Neural progenitor cell (in vitro differentiated cells): ENCODE measurements around the gene QSOX2. TPM values are rescaled to one million over a fixed set of nuclear protein-coding genes. Genes with fewer than 3 reads are reported as not detected.

Source experiments
- DNase-seq: peaks from one replicate; pipeline ENCODE4 v3.0.0-alpha.2; 2016; ENCODE audit warnings: low spot score
- H2AFZ ChIP-seq: fragments of 200-600 bp; sonication (generic); replicated peaks from 2 replicates; pipeline ENCODE4 v1.6.1; 2016; ENCODE audit warnings: antibody characterized with exemption
- H3F3A ChIP-seq: fragments of 200-600 bp; sonication (generic); 2 replicates; pipeline ENCODE4 v1.6.1; 2016; ENCODE audit warnings: antibody characterized with exemption, low read depth
- H3K27ac ChIP-seq: fragments of 200-600 bp; sonication (generic); 2 replicates; pipeline ENCODE4 v1.5.1; 2016; ENCODE audit warnings: mild to moderate bottlenecking
- H3K27me3 ChIP-seq: fragments of 200-600 bp; sonication (generic); 2 replicates; pipeline ENCODE4 v1.6.1; 2016; ENCODE audit warnings: mild to moderate bottlenecking, moderate library complexity
- H3K36me3 ChIP-seq: fragments of 200-600 bp; sonication (generic); 2 replicates; pipeline ENCODE4 v1.5.1; 2016
- H3K4me1 ChIP-seq: fragments of 200-600 bp; sonication (generic); 2 replicates; pipeline ENCODE4 v1.6.1; 2016; ENCODE audit warnings: mixed run types
- H3K4me2 ChIP-seq: fragments of 200-600 bp; sonication (generic); 2 replicates; pipeline ENCODE4 v1.6.1; 2016
- H3K4me3 ChIP-seq: fragments of 200-600 bp; sonication (generic); 2 replicates; pipeline ENCODE4 v1.5.1; 2016
- H3K79me2 ChIP-seq: fragments of 200-600 bp; sonication (generic); 2 replicates; pipeline ENCODE4 v1.6.1; 2016; ENCODE audit warnings: low read depth
- H3K9ac ChIP-seq: fragments of 200-600 bp; sonication (generic); 2 replicates; pipeline ENCODE4 v1.6.1; 2016
- H3K9me3 ChIP-seq: fragments of 200-600 bp; sonication (generic); 2 replicates; pipeline ENCODE4 v1.5.1; 2016; ENCODE audit warnings: low read depth
- H4K20me1 ChIP-seq: fragments of 200-600 bp; sonication (generic); 2 replicates; pipeline ENCODE4 v1.6.1; 2016; ENCODE audit warnings: low read depth
- H3K27ac Mint-ChIP-seq: 3 replicates; pipeline ENCODE4 v1.8.0; 2021; ENCODE audit warnings: mixed read lengths
- H3K27me3 Mint-ChIP-seq: 2 replicates; pipeline ENCODE4 v1.8.0; 2022; ENCODE audit warnings: low read depth, mild to moderate bottlenecking, inconsistent platforms, moderate library complexity, mixed read lengths; ENCODE audit not compliant: insufficient read depth
- H3K36me3 Mint-ChIP-seq: 3 replicates; pipeline ENCODE4 v1.8.0; 2021; ENCODE audit warnings: mixed read lengths
- H3K4me1 Mint-ChIP-seq: 3 replicates; pipeline ENCODE4 v1.8.0; 2021; ENCODE audit warnings: mixed read lengths
- H3K4me3 Mint-ChIP-seq: 3 replicates; pipeline ENCODE4 v1.8.0; 2021; ENCODE audit warnings: mild to moderate bottlenecking, moderate library complexity, mixed read lengths
- H3K9me3 Mint-ChIP-seq: 3 replicates; pipeline ENCODE4 v1.8.0; 2020; ENCODE audit warnings: mixed read lengths
- CTCF ChIP-seq: fragments of 200-600 bp; sonication (generic); IDR thresholded peaks from 2 replicates; pipeline ENCODE4 v1.5.1; 2017; ENCODE audit warnings: antibody characterized with exemption, mild to moderate bottlenecking
- EZH2 ChIP-seq: fragments of 200-600 bp; sonication (generic); IDR thresholded peaks from 2 replicates; pipeline ENCODE4 v1.6.1; 2017; ENCODE audit warnings: antibody characterized with exemption, mild to moderate bottlenecking, moderate library complexity
- EZH2phosphoT487 ChIP-seq: fragments of 200-600 bp; sonication (generic); IDR thresholded peaks from 2 replicates; pipeline ENCODE4 v1.6.1; 2017; ENCODE audit warnings: antibody characterized with exemption
- total RNA-seq: library from RNA; depleted of rRNA; stranded (reverse); fragments of >200 nt; gene quantifications from 2 replicates; pipeline ENCODE4 v1.2.3, GENCODE V29; 2015; ENCODE audit warnings: low replicate concordance

Gene QSOX2
- total RNA-seq, 1 donor from 2014 or later: 17.1 TPM

GRCh38 chr9:136250676-136251075 lies 5.1 kb upstream of the QSOX2 start:
- Histone ChIP-seq H3K27me3 (peaks cover 9% of the 10 kb centered on the region), H3K79me2 (no peaks in the 10 kb centered on the region), H3F3A (no peaks in the 10 kb centered on the region), H3K4me1 (peaks cover 10% of the 10 kb centered on the region), H3K9me3 (no peaks in the 10 kb centered on the region), H3K36me3 (no peaks in the 10 kb centered on the region), H3K9ac (no peak overlapping the region), H2AFZ (no peak overlapping the region), H3K27ac (no peak overlapping the region), H3K4me3 (no peak overlapping the region), H3K4me2 (no peak overlapping the region), H4K20me1 (no peaks in the 10 kb centered on the region)
- no peaks in the 10 kb centered on the region for H3K36me3 Mint-ChIP-seq
- peaks cover 26% of the 10 kb centered on the region for H3K4me1 Mint-ChIP-seq
- no peak overlapping the region for H3K27ac Mint-ChIP-seq
- no peaks in the 10 kb centered on the region for H3K9me3 Mint-ChIP-seq
- TF ChIP-seq EZH2: no peak
- no peak for TF ChIP-seq CTCF
- no peak for TF ChIP-seq EZH2phosphoT487
- H3K4me3 Mint-ChIP-seq: no peak overlapping the region
- no peak for DNase-seq
- H3K27me3 Mint-ChIP-seq: peaks cover 15% of the 10 kb centered on the region

- no peaks in the 10 kb centered on the region for H3K9me3 ChIP-seq
- no peak overlapping the region for H3K4me3 ChIP-seq
- H2AFZ ChIP-seq: no peak overlapping the region
- H3K79me2 ChIP-seq: peaks cover 2% of the 10 kb centered on the region
- H3K36me3 Mint-ChIP-seq: no peaks in the 10 kb centered on the region
- H3K9me3 Mint-ChIP-seq: no peaks in the 10 kb centered on the region
- H3K4me2 ChIP-seq: no peak overlapping the region
- DNase-seq: no peak
- no peaks in the 10 kb centered on the region for H3K36me3 ChIP-seq
- H4K20me1 ChIP-seq: peaks cover 3% of the 10 kb centered on the region
- peaks cover 27% of the 10 kb centered on the region for H3K4me1 Mint-ChIP-seq
- H3K27ac ChIP-seq: no peak overlapping the region
- H3K4me1 ChIP-seq: peaks cover 10% of the 10 kb centered on the region
- peak overlapping the region; percentile 22 for H3K27ac Mint-ChIP-seq
- peaks cover 16% of the 10 kb centered on the region for H3K27me3 Mint-ChIP-seq
- peaks cover 9% of the 10 kb centered on the region for H3K27me3 ChIP-seq
- H3F3A ChIP-seq: peaks cover 4% of the 10 kb centered on the region
- H3K4me3 Mint-ChIP-seq: no peak overlapping the region
- no peak overlapping the region for H3K9ac ChIP-seq
- TF ChIP-seq CTCF (no peak), EZH2phosphoT487 (no peak), EZH2 (no peak)
Observed at GRCh38 chr9:136249877-136250559, 4.4 kb upstream of the QSOX2 start.

- H3K9me3 ChIP-seq: no peaks in the 10 kb centered on the region
- H3K9ac ChIP-seq: no peak overlapping the region
- H2AFZ ChIP-seq: no peak overlapping the region
- H3K4me2 ChIP-seq: no peak overlapping the region
- H3K4me1 ChIP-seq: peaks cover 18% of the 10 kb centered on the region
- H3K4me1 Mint-ChIP-seq: peaks cover 35% of the 10 kb centered on the region
- no peaks in the 10 kb centered on the region for H3K9me3 Mint-ChIP-seq
- peaks cover 11% of the 10 kb centered on the region for H4K20me1 ChIP-seq
- no peak overlapping the region for H3K4me3 ChIP-seq
- no peak for TF ChIP-seq EZH2phosphoT487
- no peak for TF ChIP-seq CTCF
- no peak for TF ChIP-seq EZH2
- H3K4me3 Mint-ChIP-seq: no peak overlapping the region
- no peaks in the 10 kb centered on the region for H3K36me3 Mint-ChIP-seq
- peaks cover 17% of the 10 kb centered on the region for H3K27me3 Mint-ChIP-seq
- peaks cover 9% of the 10 kb centered on the region for H3K27me3 ChIP-seq
- H3F3A ChIP-seq: peaks cover 10% of the 10 kb centered on the region
- no peak overlapping the region for H3K27ac ChIP-seq
- peaks cover 10% of the 10 kb centered on the region for H3K79me2 ChIP-seq
- no peak overlapping the region for H3K27ac Mint-ChIP-seq
- DNase-seq: no peak
- no peaks in the 10 kb centered on the region for H3K36me3 ChIP-seq
Observed at GRCh38 chr9:136248951-136249876, 3.6 kb upstream of the QSOX2 start.
